K562 (cell line): ENCODE measurements around the gene COL26A1. TPM values are rescaled to one million over a fixed set of nuclear protein-coding genes. Genes with fewer than 3 reads are reported as not detected.

ENCODE experiments used
- ATAC-seq: fragments of 200-7000 bp; cut with Tn5 transposase; 3 replicates; pipeline ENCODE4 v1.9.1; 2020; ENCODE audit warnings: moderate library complexity
- BruUV-seq: library from RNA; stranded (reverse); fragments of 400-500 nt; replicated peaks from 2 replicates; lab custom pipeline; 2021; lab: Mats Ljungman, UMichigan
- CTCF ChIA-PET: fragments of 300-600 bp; formaldehyde crosslinking; extraction: SDS; loops from one replicate; lab custom pipeline; 2021; ENCODE audit warnings: low intra/inter-chr PET ratio; lab: Yijun Ruan, JAX
- POLR2A ChIA-PET: fragments of 300-600, 350-650 bp; sonication (Branson Sonifier 250); formaldehyde crosslinking; extraction: SDS; loops from one replicate; lab custom pipeline; 2021; ENCODE audit warnings: antibody characterized with exemption, inconsistent platforms; lab: Yijun Ruan, JAX
- DNase-seq, 4 experiments: peaks; one replicate each; pipeline versions ENCODE4 v3.0.0 to v3.0.0-alpha.2; 2011 to 2018; ENCODE audit warnings: low spot score in 3 of 4, mixed read lengths in 3 of 4; ENCODE audit errors: extremely low read depth in 1 of 4
- FAIRE-seq: peaks from 2 replicates; lab custom pipeline; 2011; peaks lifted over from hg19 to GRCh38; lab: Jason Lieb, UNC
- H2AFZ ChIP-seq: 2 replicates; pipeline ENCODE4 v1.6.0; 2011; ENCODE audit warnings: low read depth, low read length, control low read depth, inconsistent platforms
- H3K27ac ChIP-seq: fragments of 200-600 bp; 3 replicates; pipeline ENCODE4 v1.8.0; 2011; ENCODE audit warnings: low read depth, mild to moderate bottlenecking, control low read depth, inconsistent platforms, low read length, moderate library complexity, mixed read lengths; ENCODE audit errors: extremely low read depth
- H3K27me3 ChIP-seq, 2 experiments: fragments of 300-600 bp in 1 of 2; 2 replicates in 1 of 2; 3 replicates in 1 of 2; pipeline versions ENCODE4 v1.6.0 to v1.8.0; 2011; ENCODE audit warnings: inconsistent platforms in 2 of 2, low read length in 2 of 2, mild to moderate bottlenecking in 1 of 2, mixed read lengths in 1 of 2, moderate library complexity in 1 of 2; ENCODE audit not compliant: control insufficient read depth in 2 of 2, insufficient read depth in 2 of 2
- H3K36me3 ChIP-seq: fragments of 300-600 bp; 3 replicates; pipeline ENCODE4 v1.8.0; 2011; ENCODE audit warnings: mild to moderate bottlenecking, low read length, inconsistent platforms; ENCODE audit not compliant: control insufficient read depth, insufficient read depth
- H3K4me1 ChIP-seq, 2 experiments: fragments of 200-600 bp in 1 of 2; replicated peaks in 1 of 2; 2 replicates in 1 of 2; 3 replicates in 1 of 2; pipeline versions ENCODE4 v1.5.1 to v1.8.0; 2011; ENCODE audit warnings: inconsistent platforms in 2 of 2, low read length in 2 of 2, mild to moderate bottlenecking in 1 of 2, mixed read lengths in 1 of 2, moderate library complexity in 1 of 2; ENCODE audit not compliant: control insufficient read depth in 2 of 2, insufficient read depth in 2 of 2
- H3K4me2 ChIP-seq: 2 replicates; pipeline ENCODE4 v1.6.1; 2011; ENCODE audit warnings: low read length, control low read depth, inconsistent platforms, mixed read lengths; ENCODE audit not compliant: insufficient read depth
- H3K4me3 ChIP-seq: fragments of 200-600 bp; sonication (generic), shearing (Covaris generic); 2 replicates; pipeline ENCODE4 v1.5.1; 2016; ENCODE audit warnings: control low read depth, inconsistent platforms
- H3K79me2 ChIP-seq: fragments of 200-600 bp; 3 replicates; pipeline ENCODE4 v1.8.0; 2011; ENCODE audit warnings: low read length, inconsistent platforms; ENCODE audit not compliant: control insufficient read depth, insufficient read depth
- H3K9ac ChIP-seq, 2 experiments: 2 replicates each; pipeline versions ENCODE4 v1.6.0 to v1.6.1; 2011; ENCODE audit warnings: low read depth in 2 of 2, low read length in 2 of 2, control low read depth in 1 of 2, inconsistent platforms in 1 of 2, mild to moderate bottlenecking in 1 of 2, mixed read lengths in 1 of 2; ENCODE audit not compliant: insufficient read depth in 1 of 2
- H3K9me1 ChIP-seq: one replicate; pipeline ENCODE4 v1.6.0; 2011; ENCODE audit warnings: inconsistent platforms, mild to moderate bottlenecking, low read length, moderate library complexity; ENCODE audit not compliant: control insufficient read depth, insufficient read depth
- H3K9me3 ChIP-seq: replicated peaks from 2 replicates; pipeline ENCODE4 v1.5.1; 2011; ENCODE audit warnings: low read depth, low read length, inconsistent platforms; ENCODE audit not compliant: control insufficient read depth, insufficient read depth
- H4K20me1 ChIP-seq: replicated peaks from 2 replicates; pipeline ENCODE4 v1.6.1; 2011; ENCODE audit warnings: low read length, inconsistent platforms, mixed read lengths; ENCODE audit not compliant: control insufficient read depth, insufficient read depth
- C11orf30 ChIP-seq: fragments of 450-650 bp; IDR thresholded peaks from 2 replicates; pipeline ENCODE4 v1.6.1; 2016; ENCODE audit warnings: low read depth, mild to moderate bottlenecking
- CHD4 ChIP-seq: fragments of 200-600 bp; sonication (generic); IDR thresholded peaks from 3 replicates; pipeline ENCODE4 v1.6.1; 2012; ENCODE audit warnings: low read depth, mild to moderate bottlenecking, mixed read lengths, low read length, inconsistent platforms; ENCODE audit not compliant: insufficient read depth, insufficient replicate concordance, poor library complexity, severe bottlenecking
- ELF4 ChIP-seq: fragments of 450-650 bp; formaldehyde crosslinking; IDR thresholded peaks from 2 replicates; pipeline ENCODE4 v1.4.0; 2022; ENCODE audit warnings: missing genetic modification characterization
- EZH2 ChIP-seq: IDR thresholded peaks from 2 replicates; pipeline ENCODE4 v1.6.1; 2012; ENCODE audit warnings: low read depth, mild to moderate bottlenecking, inconsistent platforms, low read length, borderline replicate concordance
- HDAC1 ChIP-seq, 2 experiments: fragments of 450-650 bp; IDR thresholded peaks; 2 replicates each; pipeline ENCODE4 v1.6.1; 2016 to 2017; ENCODE audit warnings: inconsistent platforms in 1 of 2, mild to moderate bottlenecking in 1 of 2, moderate library complexity in 1 of 2
- HLTF ChIP-seq: fragments of 450-650 bp; IDR thresholded peaks from 2 replicates; pipeline ENCODE4 v1.6.1; 2016
- PML ChIP-seq: IDR thresholded peaks from 2 replicates; pipeline ENCODE4 v1.6.1; 2012; ENCODE audit warnings: low read length, inconsistent platforms
- SAFB ChIP-seq: fragments of 200-400 bp; formaldehyde crosslinking; IDR thresholded peaks from 2 replicates; pipeline ENCODE4 v1.6.1; 2017; ENCODE audit warnings: low read depth, low read length, borderline replicate concordance
- SNRNP70 ChIP-seq: fragments of 200-400 bp; formaldehyde crosslinking; optimal IDR thresholded peaks from 2 replicates; pipeline ENCODE3; 2017; ENCODE audit warnings: low read depth, low read length
- SRSF9 ChIP-seq: fragments of 200-400 bp; formaldehyde crosslinking; IDR thresholded peaks from 2 replicates; pipeline ENCODE4 v1.6.1; 2017; ENCODE audit warnings: low read depth, low read length, borderline replicate concordance
- TCF7L2 ChIP-seq: fragments of 150-350 bp; IDR thresholded peaks from 2 replicates; pipeline ENCODE4 v1.6.1; 2016; ENCODE audit warnings: low read depth, mild to moderate bottlenecking, low read length, moderate library complexity
- ZNF133 ChIP-seq: fragments of 250-450 bp; sonication (Bioruptor Pico); IDR thresholded peaks from 2 replicates; pipeline ENCODE4 v1.4.0; 2020; ENCODE audit warnings: mild to moderate bottlenecking
- ZNF232 ChIP-seq: sonication (generic); formaldehyde crosslinking; IDR thresholded peaks from 2 replicates; pipeline ENCODE4 v1.8.0; 2022; ENCODE audit warnings: mild to moderate bottlenecking, missing genetic modification reagents
- ZNF77 ChIP-seq: fragments of 250-450 bp; sonication (Bioruptor Pico); IDR thresholded peaks from 2 replicates; pipeline ENCODE4 v1.5.0; 2020
- WGBS: fragments of 100-300 bp; shearing (Covaris generic); methylation state at CpG from one replicate; pipeline ENCODE4 v1.1.6; 2016; ENCODE audit warnings: low coverage, mixed read lengths; ENCODE audit not compliant: insufficient coverage; ENCODE audit errors: missing lambda C conversion rate; 5-methylcytosine and 5-hydroxymethylcytosine counted together
- in situ Hi-C: fragments of 300-500 bp; cut with MboI; formaldehyde crosslinking; loops from 4 replicates; pipeline ENCODE4 v1.15.0; 2018; ENCODE audit warnings: inconsistent platforms, mixed read lengths
- intact Hi-C: fragments of 100-400 bp; cut with micrococcal nuclease; formaldehyde crosslinking; loops from 2 replicates; pipeline ENCODE4 v1.14.2; 2022
- polyA plus RNA-seq, 8 experiments: library from polyadenylated mRNA; depleted of rRNA in 4 of 8; stranded (reverse) in 5 of 8; unstranded in 3 of 8; fragments of >200 nt; fragmentation: Nextera tagmentation in 2 of 8; fragmentation: Illumina TruSeq in 1 of 8; extraction: Ambion mirVana in 2 of 8; extraction: Trizol in 1 of 8; gene quantifications; 2 replicates each; pipeline versions ENCODE4 v1.2.1 to v1.2.3, GENCODE V29; 2011 to 2014; ENCODE audit warnings: inconsistent platforms in 1 of 8, missing spikeins in 1 of 8
- total RNA-seq, 7 experiments: library from RNA; depleted of rRNA in 6 of 7; stranded (reverse); fragments of >200 nt in 6 of 7; fragmentation: Illumina TruSeq in 2 of 7; extraction: Trizol in 2 of 7; gene quantifications; 2 replicates each; pipeline versions ENCODE4 v1.2.1 to v1.2.3, GENCODE V29; 2011 to 2021; ENCODE audit warnings: low replicate concordance in 1 of 7
- TF ChIP-seq, protein P1 (sequence below): fragments of 250-450 bp; sonication (Bioruptor Pico); IDR thresholded peaks from 2 replicates; pipeline ENCODE4 v1.9.0; 2021; ENCODE audit warnings: mild to moderate bottlenecking
- TF ChIP-seq, protein P2 (sequence below): sonication (generic); formaldehyde crosslinking; IDR thresholded peaks from 2 replicates; pipeline ENCODE4 v1.8.0; 2022; ENCODE audit warnings: mild to moderate bottlenecking, missing genetic modification reagents, borderline replicate concordance
- TF ChIP-seq, protein P3 (sequence below): fragments of 200-400 bp; formaldehyde crosslinking; IDR thresholded peaks from 2 replicates; pipeline ENCODE4 v1.6.1; 2017; ENCODE audit warnings: mild to moderate bottlenecking, low read depth, low read length, moderate library complexity

COL26A1 gene
- total and polyA plus RNA-seq, 9 of the 15 experiments (the other 6 are each of a cell fraction or from before 2014, with no cell fraction given) = 0.04 to 0.39 (median 0.07) TPM; not detected in 5

DNA sequence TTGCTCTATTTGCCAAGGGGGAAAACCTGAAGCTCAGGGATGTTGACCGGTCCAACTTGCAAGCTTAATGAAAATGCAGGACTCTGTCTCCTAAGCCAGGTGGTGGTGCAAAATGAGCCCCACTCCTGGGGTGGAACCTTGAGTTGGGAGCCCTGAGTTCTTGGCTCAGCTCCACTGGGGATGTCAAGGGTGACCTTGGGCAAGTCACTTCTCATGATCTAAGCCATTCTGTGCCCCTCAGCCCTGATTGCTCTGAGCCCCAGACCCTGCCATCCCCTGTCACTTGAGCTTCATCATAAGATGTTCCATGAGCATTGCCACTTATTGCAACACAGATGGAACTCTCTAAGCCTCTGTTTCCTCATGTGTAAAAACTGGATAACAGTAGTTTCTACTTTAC lies 232.6 kb downstream of the COL26A1 start:
- no peak for FAIRE-seq
- Histone ChIP-seq H3K79me2 (no peaks in the 10 kb centered on the region), H3K9me3 (no peaks in the 10 kb centered on the region), H3K27me3 (peaks cover 2 to 53% of the 10 kb centered on the region in 2 experiments; a peak in 3 of 5 replicates), H3K9ac (no peak overlapping the region), H2AFZ (no peak overlapping the region), H3K36me3 (no peaks in the 10 kb centered on the region), H3K27ac (no peak overlapping the region), H3K4me1 (peaks cover 0 to 8% of the 10 kb centered on the region in 2 experiments; a peak in 1 of 5 replicates), H4K20me1 (no peaks in the 10 kb centered on the region), H3K9me1 (no peaks in the 10 kb centered on the region), H3K4me3 (no peak overlapping the region), H3K4me2 (no peak overlapping the region)
- no peak for DNase-seq
- in situ Hi-C loops = no loop called here
- TF ChIP-seq ZNF133 (CRISPR knock-in tag) (no peak), TCF7L2 (no peak), ZNF232 (CRISPR knock-in tag) (no peak), PML (no peak), C11orf30 (no peak), SNRNP70 (no peak), ELF4 (CRISPR knock-in tag) (no peak), ZNF77 (CRISPR knock-in tag) (no peak), HLTF (no peak), SRSF9 (no peak), CHD4 (no peak), HDAC1 (IDR thresholded peaks at IDR 0.05) (no peak), SAFB (no peak), EZH2 (no peak)
- TF ChIP-seq, protein P1, sequence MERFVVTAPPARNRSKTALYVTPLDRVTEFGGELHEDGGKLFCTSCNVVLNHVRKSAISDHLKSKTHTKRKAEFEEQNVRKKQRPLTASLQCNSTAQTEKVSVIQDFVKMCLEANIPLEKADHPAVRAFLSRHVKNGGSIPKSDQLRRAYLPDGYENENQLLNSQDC = no peak
- TF ChIP-seq, protein P2, sequence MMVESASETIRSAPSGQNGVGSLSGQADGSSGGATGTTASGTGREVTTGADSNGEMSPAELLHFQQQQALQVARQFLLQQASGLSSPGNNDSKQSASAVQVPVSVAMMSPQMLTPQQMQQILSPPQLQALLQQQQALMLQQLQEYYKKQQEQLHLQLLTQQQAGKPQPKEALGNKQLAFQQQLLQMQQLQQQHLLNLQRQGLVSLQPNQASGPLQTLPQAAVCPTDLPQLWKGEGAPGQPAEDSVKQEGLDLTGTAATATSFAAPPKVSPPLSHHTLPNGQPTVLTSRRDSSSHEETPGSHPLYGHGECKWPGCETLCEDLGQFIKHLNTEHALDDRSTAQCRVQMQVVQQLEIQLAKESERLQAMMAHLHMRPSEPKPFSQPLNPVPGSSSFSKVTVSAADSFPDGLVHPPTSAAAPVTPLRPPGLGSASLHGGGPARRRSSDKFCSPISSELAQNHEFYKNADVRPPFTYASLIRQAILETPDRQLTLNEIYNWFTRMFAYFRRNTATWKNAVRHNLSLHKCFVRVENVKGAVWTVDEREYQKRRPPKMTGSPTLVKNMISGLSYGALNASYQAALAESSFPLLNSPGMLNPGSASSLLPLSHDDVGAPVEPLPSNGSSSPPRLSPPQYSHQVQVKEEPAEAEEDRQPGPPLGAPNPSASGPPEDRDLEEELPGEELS = no peak
- TF ChIP-seq, protein P3, sequence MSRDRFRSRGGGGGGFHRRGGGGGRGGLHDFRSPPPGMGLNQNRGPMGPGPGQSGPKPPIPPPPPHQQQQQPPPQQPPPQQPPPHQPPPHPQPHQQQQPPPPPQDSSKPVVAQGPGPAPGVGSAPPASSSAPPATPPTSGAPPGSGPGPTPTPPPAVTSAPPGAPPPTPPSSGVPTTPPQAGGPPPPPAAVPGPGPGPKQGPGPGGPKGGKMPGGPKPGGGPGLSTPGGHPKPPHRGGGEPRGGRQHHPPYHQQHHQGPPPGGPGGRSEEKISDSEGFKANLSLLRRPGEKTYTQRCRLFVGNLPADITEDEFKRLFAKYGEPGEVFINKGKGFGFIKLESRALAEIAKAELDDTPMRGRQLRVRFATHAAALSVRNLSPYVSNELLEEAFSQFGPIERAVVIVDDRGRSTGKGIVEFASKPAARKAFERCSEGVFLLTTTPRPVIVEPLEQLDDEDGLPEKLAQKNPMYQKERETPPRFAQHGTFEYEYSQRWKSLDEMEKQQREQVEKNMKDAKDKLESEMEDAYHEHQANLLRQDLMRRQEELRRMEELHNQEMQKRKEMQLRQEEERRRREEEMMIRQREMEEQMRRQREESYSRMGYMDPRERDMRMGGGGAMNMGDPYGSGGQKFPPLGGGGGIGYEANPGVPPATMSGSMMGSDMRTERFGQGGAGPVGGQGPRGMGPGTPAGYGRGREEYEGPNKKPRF = no peak
- ChIA-PET POLR2A (interaction anchor here (0.6 to 0.7 kb wide), 3 partner anchors 11 to 229 kb away, joined by 3 read pairs; no protein-coding TSS in a partner anchor), CTCF (interaction anchor here (0.6 kb wide), 1 partner anchor 43 kb away, joined by 4 read pairs; no protein-coding TSS in a partner anchor)
- no TSS peak for BruUV-seq
- 0% methylated on average over 1 of the region's 1 CpG for WGBS
- intact Hi-C loops = no loop called here
- ATAC-seq = no peak
